ENCODE data around the gene AURKA.
A peak's percentile ranks its signal among the peaks of the same experiment; 100 is the strongest.

The AURKA gene

GRCh38 chr20:56369179-56369578 is 22.8 kb downstream of the AURKA start:
- no peak for TF ChIP-seq TAF1 (IDR thresholded peaks at IDR 0.05; ENCODE audit: low read depth, low read length)
- no peak for TF ChIP-seq POLR2A (IDR thresholded peaks at IDR 0.05; ENCODE audit: low read depth, low read length)
- no peak for TF ChIP-seq POLR2AphosphoS5 (IDR thresholded peaks at IDR 0.05; ENCODE audit: low read depth, low read length)
- no peak for TF ChIP-seq SPI1 (IDR thresholded peaks at IDR 0.05; ENCODE audit: low read depth, low read length)
- no peak for TF ChIP-seq POU2F2 (IDR thresholded peaks at IDR 0.05; ENCODE audit: low read depth, low read length)
- FAIRE-seq (no peak), DNase-seq (ENCODE audit: insufficient read length, low spot score) (no peak)

GRCh38 chr20:56368351-56369134 is 23.5 kb downstream of the AURKA start:
- DNase-seq (ENCODE audit: insufficient read length, low spot score) (no peak), FAIRE-seq (no peak)
- no peak for TF ChIP-seq TAF1 (IDR thresholded peaks at IDR 0.05; ENCODE audit: low read depth, low read length)
- no peak for TF ChIP-seq SPI1 (IDR thresholded peaks at IDR 0.05; ENCODE audit: low read depth, low read length)
- no peak for TF ChIP-seq POLR2AphosphoS5 (IDR thresholded peaks at IDR 0.05; ENCODE audit: low read depth, low read length)
- no peak for TF ChIP-seq POU2F2 (IDR thresholded peaks at IDR 0.05; ENCODE audit: low read depth, low read length)
- no peak for TF ChIP-seq POLR2A (IDR thresholded peaks at IDR 0.05; ENCODE audit: low read depth, low read length)
- no peak for TF ChIP-seq PAX5 (IDR thresholded peaks at IDR 0.05; ENCODE audit: insufficient read depth, low read length, severe bottlenecking)

- no peak for TF ChIP-seq SPI1 (IDR thresholded peaks at IDR 0.05; ENCODE audit: low read depth, low read length)
- TF ChIP-seq PAX5 (IDR thresholded peaks at IDR 0.05; ENCODE audit: insufficient read depth, low read length, severe bottlenecking) = no peak
- TF ChIP-seq TAF1 (IDR thresholded peaks at IDR 0.05; ENCODE audit: low read depth, low read length) = no peak
- TF ChIP-seq POU2F2 (IDR thresholded peaks at IDR 0.05; ENCODE audit: low read depth, low read length) = no peak
- no peak for TF ChIP-seq POLR2AphosphoS5 (IDR thresholded peaks at IDR 0.05; ENCODE audit: low read depth, low read length)
- no peak for TF ChIP-seq POLR2A (IDR thresholded peaks at IDR 0.05; ENCODE audit: low read depth, low read length)
- DNase-seq (ENCODE audit: insufficient read length, low spot score) (no peak), FAIRE-seq (no peak)
Measured at GRCh38 chr20:56363491-56363890, 28.5 kb downstream of the AURKA start.

- DNase-seq (ENCODE audit: insufficient read length, low spot score) (no peak), FAIRE-seq (no peak)
- TF ChIP-seq SPI1 (IDR thresholded peaks at IDR 0.05; ENCODE audit: low read depth, low read length) (no peak), TAF1 (IDR thresholded peaks at IDR 0.05; ENCODE audit: low read depth, low read length) (no peak), POLR2AphosphoS5 (IDR thresholded peaks at IDR 0.05; ENCODE audit: low read depth, low read length) (no peak), PAX5 (IDR thresholded peaks at IDR 0.05; ENCODE audit: insufficient read depth, low read length, severe bottlenecking) (no peak), POU2F2 (IDR thresholded peaks at IDR 0.05; ENCODE audit: low read depth, low read length) (no peak), POLR2A (IDR thresholded peaks at IDR 0.05; ENCODE audit: low read depth, low read length) (no peak)
Measured at GRCh38 chr20:56362833-56363413, 29.1 kb downstream of the AURKA start.

- no peak for TF ChIP-seq PAX5 (IDR thresholded peaks at IDR 0.05; ENCODE audit: insufficient read depth, low read length, severe bottlenecking)
- TF ChIP-seq POLR2A (IDR thresholded peaks at IDR 0.05; ENCODE audit: low read depth, low read length) = no peak
- TF ChIP-seq POU2F2 (IDR thresholded peaks at IDR 0.05; ENCODE audit: low read depth, low read length) = no peak
- no peak for TF ChIP-seq SPI1 (IDR thresholded peaks at IDR 0.05; ENCODE audit: low read depth, low read length)
- TF ChIP-seq POLR2AphosphoS5 (IDR thresholded peaks at IDR 0.05; ENCODE audit: low read depth, low read length) = no peak
- TF ChIP-seq TAF1 (IDR thresholded peaks at IDR 0.05; ENCODE audit: low read depth, low read length) = no peak
- DNase-seq (ENCODE audit: insufficient read length, low spot score) (no peak), FAIRE-seq (no peak)
Measured at GRCh38 chr20:56361900-56362299, 30.1 kb downstream of the AURKA start.

GRCh38 chr20:56360908-56361205 is 31.2 kb downstream of the AURKA start:
- no peak for FAIRE-seq
- no peak for DNase-seq (ENCODE audit: insufficient read length, low spot score)
- no peak for TF ChIP-seq POLR2AphosphoS5 (IDR thresholded peaks at IDR 0.05; ENCODE audit: low read depth, low read length)

DNA sequence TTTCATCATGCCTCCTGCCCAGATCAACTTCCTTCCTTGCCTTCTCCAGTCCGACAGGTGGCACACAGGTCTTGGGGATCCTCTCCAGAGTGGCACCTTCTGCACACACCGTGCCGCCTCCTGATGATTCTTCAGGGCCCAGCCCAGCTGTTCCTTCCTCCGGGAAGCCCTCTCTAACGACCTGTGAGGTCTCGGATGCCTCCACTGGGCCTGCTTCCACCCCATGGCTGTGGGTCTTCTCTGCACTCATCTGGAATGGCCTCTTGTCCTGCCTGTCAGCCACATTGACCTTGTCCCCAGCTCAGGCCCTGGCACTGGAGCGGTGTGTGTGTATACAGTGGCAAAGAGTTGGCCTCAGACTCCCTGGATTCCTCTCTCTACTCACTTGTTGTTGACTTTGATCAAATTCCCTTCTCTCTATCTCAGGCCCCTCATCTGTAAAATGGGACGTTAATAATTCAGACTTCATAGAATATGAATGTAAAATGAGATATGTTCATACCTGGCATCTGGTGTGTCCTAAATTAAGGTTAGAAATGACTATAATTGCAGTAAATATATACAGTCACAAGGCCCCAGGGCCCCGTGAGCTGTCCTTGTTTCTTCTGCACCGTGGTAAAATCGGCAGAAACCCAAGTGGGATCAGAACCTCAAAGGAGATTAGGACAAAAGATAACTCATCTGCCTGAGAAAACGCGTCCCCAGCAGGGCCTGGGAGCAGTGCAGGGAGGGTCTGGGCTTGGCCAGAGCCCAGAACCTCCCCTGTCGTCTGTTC is 31.7 kb downstream of the AURKA start:
- DNase-seq (ENCODE audit: insufficient read length, low spot score) (peak; percentile 21), FAIRE-seq (no peak)
- TF ChIP-seq TAF1 (IDR thresholded peaks at IDR 0.05; ENCODE audit: low read depth, low read length) = no peak
- no peak for TF ChIP-seq POLR2AphosphoS5 (IDR thresholded peaks at IDR 0.05; ENCODE audit: low read depth, low read length)
- TF ChIP-seq POLR2A (IDR thresholded peaks at IDR 0.05; ENCODE audit: low read depth, low read length) = no peak
- no peak for TF ChIP-seq SPI1 (IDR thresholded peaks at IDR 0.05; ENCODE audit: low read depth, low read length)
- TF ChIP-seq PAX5 (IDR thresholded peaks at IDR 0.05; ENCODE audit: insufficient read depth, low read length, severe bottlenecking) = no peak
- TF ChIP-seq POU2F2 (IDR thresholded peaks at IDR 0.05; ENCODE audit: low read depth, low read length) = no peak

DNA sequence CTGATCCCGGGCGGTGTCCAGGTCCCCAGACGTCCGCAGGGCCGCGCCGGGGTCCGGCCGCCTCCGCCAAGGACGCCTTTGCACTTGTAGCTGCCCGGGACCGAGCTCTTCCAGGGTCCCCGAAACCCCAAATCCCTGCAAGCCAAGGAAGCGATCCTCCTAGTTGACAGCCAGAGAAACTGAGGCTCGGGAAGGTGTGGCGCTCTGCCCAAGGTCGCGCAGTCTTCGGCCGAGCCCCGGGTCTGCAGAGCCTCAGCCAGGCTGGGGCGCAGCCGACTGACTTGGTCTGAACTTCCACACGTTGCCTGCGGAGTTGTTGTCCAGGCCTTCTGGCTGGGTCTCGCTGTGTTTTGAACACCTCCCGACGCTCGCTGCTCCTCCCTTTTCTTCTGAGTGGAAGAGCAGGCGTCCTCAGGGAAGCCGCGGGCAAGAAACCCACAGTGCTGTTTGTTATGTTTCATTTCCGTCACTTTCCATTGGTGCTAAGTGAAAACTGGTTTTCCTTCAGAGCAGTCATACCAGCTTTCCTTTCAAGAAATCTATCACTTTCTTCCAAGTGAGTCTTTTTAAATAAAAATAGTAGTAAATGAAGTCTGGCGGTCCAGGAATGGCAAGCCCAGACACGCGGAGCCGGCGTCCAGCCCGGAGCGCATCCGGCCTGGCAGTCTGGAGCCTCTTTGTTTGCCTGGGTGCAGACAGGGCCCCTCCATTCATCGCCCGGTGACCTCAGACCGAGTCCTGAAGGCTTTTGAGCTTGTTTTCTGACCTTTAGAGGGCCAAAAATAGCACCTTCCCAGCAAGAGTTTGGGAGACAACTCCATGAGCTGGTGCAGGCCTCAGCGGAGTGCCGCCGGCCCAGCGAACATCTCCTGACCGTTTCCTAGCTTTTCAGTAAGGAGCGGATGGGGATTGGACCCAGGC is 32.5 kb downstream of the AURKA start:
- no peak for TF ChIP-seq SPI1 (IDR thresholded peaks at IDR 0.05; ENCODE audit: low read depth, low read length)
- TF ChIP-seq PAX5 (IDR thresholded peaks at IDR 0.05; ENCODE audit: insufficient read depth, low read length, severe bottlenecking) = no peak
- no peak for TF ChIP-seq POU2F2 (IDR thresholded peaks at IDR 0.05; ENCODE audit: low read depth, low read length)
- no peak for TF ChIP-seq TAF1 (IDR thresholded peaks at IDR 0.05; ENCODE audit: low read depth, low read length)
- no peak for TF ChIP-seq POLR2AphosphoS5 (IDR thresholded peaks at IDR 0.05; ENCODE audit: low read depth, low read length)
- TF ChIP-seq POLR2A (IDR thresholded peaks at IDR 0.05; ENCODE audit: low read depth, low read length) = no peak
- FAIRE-seq = no peak
- DNase-seq (ENCODE audit: insufficient read length, low spot score) = peak; percentile 39

Measured in GM12891 (cell line).